Measurements from ENCODE around the gene ABTB2.

Gene ABTB2

GRCh38 chr11:34341931-34342533, 15.8 kb downstream of the ABTB2 start:
- no peak for DNase-seq (ENCODE audit: low read depth)

- DNase-seq (ENCODE audit: low read depth), result no peak
These were observed 16.7 kb downstream of the ABTB2 start for GRCh38 chr11:34341096-34341495.

GRCh38 chr11:34340653-34341052, 17.2 kb downstream of the ABTB2 start:
- DNase-seq (ENCODE audit: low read depth), result no peak

DNA sequence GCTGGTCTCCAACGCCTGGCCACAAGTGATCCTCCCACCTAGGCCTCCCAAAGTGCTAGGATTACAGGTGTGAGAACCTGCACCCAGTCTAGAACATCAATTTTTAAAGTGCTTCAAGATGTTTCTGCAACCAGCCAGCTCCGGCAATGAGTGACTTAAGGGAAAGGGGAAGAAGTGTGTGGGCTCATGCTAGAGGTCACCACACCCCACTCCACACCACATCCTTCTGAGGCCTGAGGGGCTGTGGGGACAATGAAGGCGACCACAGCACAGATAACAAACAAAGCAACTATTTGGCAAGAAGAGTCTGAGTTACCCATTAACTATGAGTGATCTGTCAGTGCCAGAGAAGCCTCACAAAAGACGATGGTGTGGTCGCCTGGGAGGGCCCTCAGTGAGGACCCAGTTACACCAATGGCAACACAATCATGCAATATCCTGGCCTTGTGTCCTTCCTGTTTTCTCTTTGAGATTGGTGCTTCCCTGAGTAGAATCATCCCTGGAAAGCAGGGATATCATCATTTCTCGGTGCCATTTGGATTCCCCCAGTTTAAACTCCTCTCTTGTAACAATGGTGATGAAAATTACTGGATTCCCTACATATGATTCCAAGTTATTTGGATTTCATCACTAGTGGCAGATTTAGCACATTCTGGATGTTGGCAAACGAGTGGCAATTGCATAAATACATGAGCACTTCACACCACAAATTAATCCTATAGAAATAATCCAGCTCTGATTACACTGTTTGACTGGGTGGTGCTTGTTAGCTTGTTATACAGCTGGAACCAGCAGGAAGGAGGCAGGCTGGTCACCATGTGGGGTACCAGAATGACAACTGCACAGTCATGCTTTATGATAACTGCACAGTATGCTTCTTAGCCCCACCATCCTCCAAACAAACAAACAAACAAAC, 18.4 kb downstream of the ABTB2 start:
- no peak for DNase-seq (ENCODE audit: low read depth)

DNA sequence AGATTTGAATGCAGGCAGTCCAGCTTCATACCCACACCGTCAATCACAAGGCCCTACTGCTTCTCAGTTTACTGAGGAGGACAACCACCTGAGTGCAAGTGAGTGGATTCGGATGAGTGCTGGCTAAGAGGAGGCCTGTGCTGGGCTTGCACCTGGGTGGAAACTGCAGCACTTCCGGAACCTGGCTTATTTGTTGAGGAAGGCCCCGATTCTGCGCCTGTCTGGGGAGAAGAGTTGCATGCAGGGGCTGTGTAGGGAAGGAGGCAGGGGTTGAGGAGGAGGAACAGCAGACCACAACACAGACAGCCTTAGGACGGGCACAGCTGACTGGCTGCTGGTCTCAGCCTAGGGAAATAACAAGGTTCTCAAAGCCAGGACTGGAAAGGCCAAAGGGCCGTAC, 20.8 kb downstream of the ABTB2 start:
- DNase-seq (ENCODE audit: low read depth), result no peak

GRCh38 chr11:34335801-34336200, 22.0 kb downstream of the ABTB2 start:
- no peak for DNase-seq (ENCODE audit: low read depth)

- no peak for DNase-seq (ENCODE audit: low read depth)
These were observed 22.5 kb downstream of the ABTB2 start for GRCh38 chr11:34335331-34335730.

GRCh38 chr11:34333787-34334186, 24.0 kb downstream of the ABTB2 start:
- no peak for DNase-seq (ENCODE audit: low read depth)

DNA sequence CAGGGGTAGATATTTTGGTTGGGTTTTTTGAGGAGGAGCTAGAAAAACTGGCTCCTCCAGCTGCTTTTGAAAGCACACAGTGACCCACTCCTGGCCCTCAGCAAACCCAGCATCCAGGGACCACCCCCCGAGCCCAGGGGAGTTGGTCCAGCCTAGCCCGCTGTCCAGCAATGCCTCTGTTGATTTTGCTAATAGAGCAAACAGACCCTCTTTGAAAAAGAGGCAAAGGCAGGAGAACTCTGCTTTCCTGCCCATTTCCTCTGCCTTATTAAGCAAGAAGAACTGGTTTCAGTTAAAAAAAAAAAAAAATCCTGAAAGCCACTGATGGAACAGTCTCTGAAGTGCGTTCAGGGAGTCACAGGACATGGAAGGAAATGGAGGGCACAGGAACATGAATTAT, 25.3 kb downstream of the ABTB2 start:
- DNase-seq (ENCODE audit: low read depth), result no peak

DNA sequence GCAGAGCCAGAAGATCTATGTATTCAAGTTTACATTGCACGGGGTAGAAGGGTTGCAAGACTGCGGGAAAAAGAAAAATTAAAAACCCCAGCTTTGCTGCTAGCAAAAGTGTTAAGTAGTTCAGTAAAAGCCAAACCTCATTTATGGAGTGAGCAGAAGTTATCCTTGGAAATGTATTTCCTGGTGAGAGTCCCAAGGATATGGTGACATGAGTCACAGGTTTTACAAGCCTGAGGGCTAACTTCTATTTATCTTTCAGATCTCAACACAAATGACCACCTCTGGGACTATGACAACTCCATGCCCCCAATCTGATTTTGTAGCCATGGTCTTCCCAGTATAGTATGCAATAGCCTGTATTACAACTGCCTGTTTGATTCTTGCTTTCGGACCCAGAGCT, 26.1 kb downstream of the ABTB2 start:
- no peak for DNase-seq (ENCODE audit: low read depth)

DNA sequence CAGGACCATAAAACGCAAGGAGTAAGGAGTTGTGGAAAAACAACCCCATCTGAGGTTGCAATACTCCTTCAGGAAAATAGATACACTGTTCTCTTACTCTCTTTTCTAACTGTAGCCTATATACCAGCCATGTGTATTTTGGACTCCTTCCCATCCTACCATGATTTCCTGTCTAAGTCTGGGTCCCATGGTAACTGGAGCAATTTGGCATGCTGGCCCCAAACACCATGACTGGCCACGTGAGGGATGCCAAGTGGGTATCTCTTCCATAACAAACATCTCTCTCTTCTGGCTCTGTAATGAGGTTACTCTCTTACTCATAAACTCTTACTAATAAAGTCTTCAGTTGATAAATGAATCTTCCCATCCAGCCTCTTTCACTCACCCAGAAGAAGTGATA, 26.5 kb downstream of the ABTB2 start:
- DNase-seq (ENCODE audit: low read depth), result no peak

- DNase-seq (ENCODE audit: low read depth), result no peak
These were observed 27.2 kb downstream of the ABTB2 start for GRCh38 chr11:34330653-34331052.

DNA sequence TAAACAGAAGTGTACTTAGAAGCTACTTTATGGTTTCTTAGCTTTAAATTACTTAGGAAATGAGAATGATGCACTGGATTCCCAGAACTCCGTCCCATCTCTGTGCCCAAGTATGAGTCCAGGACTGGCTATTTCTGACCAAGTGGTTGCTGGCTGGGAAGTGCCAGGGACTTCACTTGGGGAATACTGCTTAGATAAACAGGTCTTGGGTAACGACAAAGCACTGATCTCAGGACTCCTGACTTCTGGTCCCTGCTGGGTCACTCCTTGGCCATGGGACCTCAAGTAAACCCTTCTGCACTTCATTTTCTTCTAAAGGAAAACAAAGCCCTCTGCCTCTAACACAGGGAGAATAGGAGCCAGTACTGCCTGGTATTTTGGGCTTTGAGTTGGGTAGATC, 27.9 kb downstream of the ABTB2 start:
- DNase-seq (ENCODE audit: low read depth), result no peak

DNA sequence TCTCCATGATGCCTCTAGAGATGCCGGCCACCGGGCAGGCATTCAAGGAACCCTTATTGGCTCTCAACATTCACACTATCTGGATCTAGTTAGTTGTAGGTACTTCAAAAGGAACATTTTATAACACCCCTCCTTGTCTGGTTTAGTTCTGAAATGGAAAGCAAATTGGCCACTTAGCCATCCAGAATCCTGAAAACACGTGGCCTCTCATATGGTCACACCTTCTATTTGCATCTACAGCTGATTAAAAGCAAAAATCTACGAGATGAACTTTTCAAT, 29.2 kb downstream of the ABTB2 start:
- no peak for DNase-seq (ENCODE audit: low read depth)

DNA sequence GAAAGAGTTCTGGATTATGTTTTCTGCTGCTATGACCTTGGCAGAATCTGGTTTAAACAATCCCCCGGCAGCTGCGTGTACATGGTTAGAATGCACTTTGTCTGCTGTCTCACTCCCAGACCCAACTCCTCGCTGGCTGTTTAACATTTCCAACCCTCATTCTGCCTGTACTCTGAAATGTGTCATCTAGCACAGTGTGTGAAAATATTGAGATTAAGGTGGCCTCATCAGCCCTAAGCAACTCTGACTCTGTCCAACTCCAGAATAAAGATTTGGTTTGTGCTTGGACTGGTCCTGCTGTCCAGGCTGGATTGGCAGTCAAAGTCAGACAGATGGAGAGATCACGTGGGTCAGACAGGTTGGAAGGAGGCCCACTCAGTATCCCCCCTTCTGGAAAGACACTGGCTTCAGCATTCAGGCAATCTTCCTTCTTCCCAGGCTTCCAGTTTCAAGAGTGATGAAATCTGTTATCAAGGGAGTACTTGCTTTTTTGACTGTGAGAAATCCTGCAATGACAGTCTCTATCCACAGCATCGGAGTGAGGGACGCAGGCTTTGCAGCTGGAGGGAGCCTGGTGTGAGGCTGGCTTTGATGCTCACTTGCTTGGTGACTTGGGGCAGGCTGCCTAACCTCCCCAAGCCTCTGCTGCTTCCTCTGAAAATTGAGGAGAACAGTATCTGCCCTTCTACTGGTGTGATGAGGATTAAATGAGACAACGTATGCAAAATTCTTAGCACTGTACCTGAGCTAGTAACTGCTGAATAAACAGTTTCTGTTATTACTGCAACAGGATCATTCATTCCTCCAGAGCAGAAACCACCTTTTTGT, 29.8 kb downstream of the ABTB2 start:
- no peak for DNase-seq (ENCODE audit: low read depth)

DNA sequence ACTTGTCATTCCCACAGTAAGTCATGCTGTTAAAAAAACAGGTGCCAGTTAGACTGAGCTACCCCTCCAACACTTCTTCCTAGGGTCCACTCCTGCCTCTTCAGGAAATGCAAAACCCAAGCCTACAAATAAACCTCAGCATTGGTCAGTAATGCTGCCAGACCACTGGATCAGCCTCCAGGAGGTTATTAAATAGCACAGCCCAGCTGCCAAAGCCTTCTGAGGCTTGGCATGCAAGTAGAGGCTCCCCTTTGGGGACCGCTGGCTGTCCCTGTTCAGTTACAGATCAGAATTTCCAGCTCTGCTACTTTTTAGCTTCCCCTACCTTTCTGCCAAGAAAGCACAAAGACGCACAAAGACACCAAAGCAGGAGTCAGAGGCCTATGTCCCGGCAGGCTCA, 33.3 kb downstream of the ABTB2 start:
- no peak for DNase-seq (ENCODE audit: low read depth)

DNA sequence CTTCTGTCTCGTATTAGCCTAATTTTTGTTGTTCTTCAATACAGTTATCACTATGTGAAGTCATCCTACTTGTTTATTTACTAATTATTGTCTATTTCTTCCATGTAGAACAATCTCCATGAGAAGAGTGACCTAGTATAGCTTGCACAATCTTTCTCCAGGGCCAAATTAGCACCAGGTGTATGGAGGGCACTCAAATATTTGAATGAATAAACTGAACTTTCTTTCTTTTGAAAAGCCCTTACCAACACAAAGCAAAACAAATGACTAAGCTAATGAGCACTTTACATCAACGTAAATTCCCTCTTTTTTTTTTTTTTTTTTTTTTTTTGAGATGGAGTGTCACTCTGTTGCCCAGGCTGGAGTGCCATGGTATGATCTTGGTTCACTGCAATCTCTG, 34.2 kb downstream of the ABTB2 start:
- DNase-seq (ENCODE audit: low read depth), result no peak

DNA sequence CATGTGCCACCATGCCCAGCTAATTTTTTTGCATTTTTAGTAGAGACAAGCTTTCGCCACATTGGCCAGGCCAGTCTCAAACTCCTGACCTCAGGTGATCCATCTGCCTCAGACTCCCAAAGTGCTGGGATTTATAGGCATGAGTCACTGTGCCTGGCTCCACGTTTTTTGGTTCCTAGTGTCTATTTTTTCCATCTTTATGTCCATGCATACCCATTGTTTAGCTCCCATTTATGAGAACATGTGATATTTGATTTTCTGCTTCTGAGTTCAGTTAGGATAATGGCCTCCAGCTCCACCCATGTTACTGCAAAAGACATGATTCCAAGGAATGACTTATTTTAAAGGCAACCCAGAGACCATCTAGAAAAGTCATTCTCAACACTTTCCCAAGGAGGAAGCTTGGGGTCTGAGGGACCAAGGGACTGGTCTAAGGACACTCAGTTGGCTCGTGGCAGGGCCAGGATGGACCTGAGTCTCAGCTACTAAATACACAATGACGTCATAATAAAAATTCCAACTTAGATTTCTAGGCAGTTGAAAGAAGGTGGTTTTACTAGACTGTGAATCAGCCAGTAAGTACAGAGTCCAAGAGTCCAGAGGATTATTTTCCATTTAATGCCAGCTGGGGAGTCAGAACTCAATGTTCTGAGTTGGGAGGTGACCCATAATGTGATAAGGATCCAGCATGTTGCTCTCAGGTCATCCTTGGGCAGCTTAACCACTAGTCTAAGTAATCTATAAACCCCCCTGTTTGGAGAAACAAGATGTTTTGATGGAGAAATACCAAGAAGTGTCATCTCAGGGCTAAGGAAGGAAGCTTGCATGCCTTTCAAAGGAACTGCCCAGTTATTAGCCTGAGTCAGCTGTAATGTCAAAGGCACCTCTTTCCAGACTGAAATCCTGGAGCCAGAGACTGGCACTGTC, 39.4 kb downstream of the ABTB2 start:
- no peak for DNase-seq (ENCODE audit: low read depth)

GRCh38 chr11:34317666-34318065, 40.1 kb downstream of the ABTB2 start:
- DNase-seq (ENCODE audit: low read depth), result no peak

DNA sequence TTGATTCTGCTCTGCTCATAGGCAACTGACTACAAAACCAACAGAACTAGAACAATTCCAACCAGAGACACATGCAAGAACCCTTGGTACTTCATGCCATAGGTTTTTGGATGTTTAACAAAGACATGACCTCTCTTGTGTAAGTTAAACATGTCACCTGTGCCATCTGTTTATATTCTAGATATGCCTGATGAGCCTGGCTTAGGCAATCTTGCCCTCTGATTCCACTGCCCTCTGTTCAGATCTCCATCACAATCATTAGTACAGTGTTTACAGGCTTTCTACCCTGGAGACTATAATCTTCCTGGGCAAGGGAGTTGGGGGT, 40.8 kb downstream of the ABTB2 start:
- DNase-seq (ENCODE audit: low read depth), result no peak

DNA sequence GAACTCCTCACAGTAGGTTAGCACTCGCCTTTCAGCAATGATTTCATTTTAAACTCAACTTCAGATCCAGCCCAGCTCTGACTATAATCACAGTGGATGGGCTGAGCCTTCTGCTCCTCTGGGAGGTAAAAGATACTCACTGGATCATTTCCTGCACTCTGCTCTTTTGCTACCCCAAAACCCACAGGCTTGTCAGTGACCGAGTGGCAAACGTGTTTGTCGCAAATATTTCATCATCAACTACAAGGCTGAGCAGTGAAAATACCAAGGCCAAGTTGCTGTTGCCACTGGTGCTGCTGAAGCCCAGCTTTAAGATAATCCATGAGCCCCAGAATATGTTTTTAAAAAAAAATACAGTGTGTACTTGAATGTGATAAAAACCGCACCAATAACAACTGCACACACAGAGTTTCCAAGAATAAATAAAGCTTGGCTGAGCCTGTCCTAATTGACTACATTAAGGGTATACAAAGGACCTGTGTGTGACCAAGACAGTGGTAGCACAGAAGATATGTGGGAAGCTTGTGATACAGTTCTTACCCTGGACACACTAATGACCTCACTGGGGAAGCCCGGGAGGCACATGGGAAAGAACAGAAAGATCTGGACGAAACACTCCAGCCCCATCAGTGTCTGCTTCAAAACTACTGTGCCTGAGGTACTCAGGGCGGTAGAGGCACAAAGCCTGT, 41.3 kb downstream of the ABTB2 start:
- DNase-seq (ENCODE audit: low read depth), result no peak

DNA sequence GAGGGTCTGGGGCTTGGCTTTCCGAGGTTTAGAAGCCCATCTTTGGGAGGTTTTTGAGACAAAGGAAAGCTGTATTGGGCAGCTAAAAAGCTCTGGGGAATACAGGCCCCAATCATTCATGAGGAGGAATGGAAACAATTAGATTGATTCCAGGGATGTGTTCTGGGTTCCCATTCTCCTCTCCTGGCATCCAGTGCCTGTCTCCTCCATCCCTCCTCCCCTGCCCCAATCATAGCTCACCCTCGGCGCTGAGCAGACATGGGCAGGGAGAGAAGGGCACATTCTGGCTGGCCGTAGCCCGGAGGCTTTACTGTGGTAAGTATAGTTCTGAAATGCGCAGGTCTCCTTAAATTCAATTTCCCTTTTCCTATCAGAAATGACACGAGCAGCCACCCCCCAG, 42.4 kb downstream of the ABTB2 start:
- no peak for DNase-seq (ENCODE audit: low read depth)
